Measurements from ENCODE around the gene PIGB. TPM values are rescaled to one million over a fixed set of nuclear protein-coding genes. Genes with fewer than 3 reads are reported as not detected.

Gene PIGB
- total RNA-seq, 1 experiment from 2014 or later, result 5.2 TPM

DNA sequence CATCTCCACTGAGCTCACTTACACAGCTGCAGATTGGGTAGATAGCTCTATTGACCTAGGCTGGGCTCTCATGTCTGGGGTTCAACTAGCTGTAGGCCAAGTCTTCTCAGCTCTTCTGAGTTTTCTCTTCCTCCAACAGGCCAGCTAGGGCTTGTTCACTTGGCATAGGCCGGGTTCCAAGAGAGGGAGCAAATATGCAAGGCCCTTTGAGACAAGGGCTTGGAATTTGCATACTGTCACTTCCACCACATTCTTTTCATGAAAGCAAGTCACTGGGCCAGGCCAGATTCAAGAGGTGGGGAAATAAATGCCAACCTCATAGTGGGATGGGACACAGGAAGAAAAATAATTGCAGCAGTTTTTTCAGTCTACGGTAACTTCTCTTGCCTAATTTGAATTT, 25.2 kb downstream of the PIGB start:
- Mint-ChIP-seq H3K9me3 (no peaks in the 10 kb centered on the region), H3K4me1 (peaks cover 32% of the 10 kb centered on the region), H3K27ac (peak overlapping the region; percentile 44), H3K4me3 (no peak overlapping the region), H3K36me3 (no peaks in the 10 kb centered on the region), H3K27me3 (ENCODE audit: low read depth) (no peaks in the 10 kb centered on the region)
- no peak for TF ChIP-seq CREB1 (CRISPR knock-in tag; IDR thresholded peaks at IDR 0.05)
- TF ChIP-seq ZNF138 (CRISPR knock-in tag; conservative IDR thresholded peaks at IDR 0.05), result no peak
- TF ChIP-seq, protein P1, sequence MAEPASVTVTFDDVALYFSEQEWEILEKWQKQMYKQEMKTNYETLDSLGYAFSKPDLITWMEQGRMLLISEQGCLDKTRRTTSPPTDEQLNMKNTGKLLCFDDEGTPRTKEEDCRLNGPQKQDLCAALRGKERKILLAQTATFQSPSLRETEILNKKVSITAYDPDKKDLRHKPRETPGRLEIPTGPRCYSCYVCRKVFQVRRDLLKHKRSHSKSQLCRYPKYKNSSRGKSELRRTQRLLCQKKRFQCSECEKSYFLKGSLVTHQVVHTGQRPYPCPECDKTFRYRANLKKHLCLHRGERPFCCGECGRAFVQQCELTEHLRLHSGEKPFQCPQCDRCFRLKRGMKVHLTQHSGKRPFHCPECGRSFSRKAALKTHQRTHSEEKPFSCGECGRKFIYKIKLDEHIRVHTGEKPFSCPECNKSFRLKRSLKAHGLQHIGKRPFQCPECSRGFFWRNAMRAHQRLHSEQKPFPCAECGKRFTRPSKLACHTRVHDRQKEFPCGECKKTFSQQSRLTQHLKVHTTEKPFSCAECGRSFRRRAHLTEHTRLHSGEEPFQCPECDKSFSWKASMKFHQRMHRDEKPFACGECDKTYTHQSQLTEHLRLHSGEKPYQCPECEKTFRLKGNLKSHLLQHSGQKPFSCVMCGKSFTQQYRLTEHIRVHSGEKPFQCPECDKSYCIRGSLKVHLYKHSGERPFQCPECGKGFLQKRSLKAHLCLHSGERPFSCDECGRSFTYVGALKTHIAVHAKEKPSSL (CRISPR knock-in tag; conservative IDR thresholded peaks at IDR 0.05), result no peak
- TF ChIP-seq NR1H2 (CRISPR knock-in tag; IDR thresholded peaks at IDR 0.05), result no peak
- ChIA-PET CTCF (interaction anchor here (0.7 to 1.3 kb wide), 2 partner anchors 64 to 96 kb away, joined by 3 read pairs; partner anchors contain the start of genes CCPG1 and PIERCE2), POLR2A (interaction anchor here (0.6 to 0.9 kb wide), 2 partner anchors 25 to 51 kb away, joined by 3 read pairs; partner anchors contain the start of genes PIGB and PIGBOS1)
- DNase-seq (ENCODE audit: low spot score) (peak; percentile 33), ATAC-seq (peak; percentile 91)

DNA sequence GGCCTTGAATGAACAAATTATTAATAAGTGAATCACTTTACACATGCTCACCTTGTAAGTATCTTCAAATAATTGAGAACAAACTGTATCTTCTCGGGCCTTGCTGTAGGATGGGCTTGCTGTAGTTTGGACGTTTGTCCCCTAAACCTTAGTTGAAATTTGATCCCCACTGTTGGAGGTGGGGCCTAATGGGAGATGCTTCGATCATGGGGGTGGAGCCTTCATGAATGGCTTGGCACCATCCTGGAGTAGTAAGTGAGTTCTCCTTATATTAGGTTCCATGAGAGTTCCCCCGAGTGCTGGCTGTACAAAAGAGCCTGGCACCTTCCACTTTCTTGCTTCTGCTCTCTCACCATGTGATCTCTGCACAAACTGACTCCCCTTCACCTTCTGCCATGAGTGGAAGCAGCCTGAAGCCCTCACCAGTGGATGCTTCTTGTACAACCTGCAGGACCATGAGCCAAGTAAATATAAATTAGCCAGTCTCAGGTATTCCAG, 29.3 kb downstream of the PIGB start:
- Mint-ChIP-seq H3K4me1 (peaks cover 39% of the 10 kb centered on the region), H3K36me3 (no peaks in the 10 kb centered on the region), H3K4me3 (no peak overlapping the region), H3K27ac (peak overlapping the region; percentile 43), H3K9me3 (no peaks in the 10 kb centered on the region), H3K27me3 (ENCODE audit: low read depth) (no peaks in the 10 kb centered on the region)
- ChIA-PET POLR2A (no interaction called here), CTCF (interaction anchor here (1.4 kb wide), 1 partner anchor 87 kb away, joined by 3 read pairs; no protein-coding TSS in a partner anchor)
- peak; percentile 41 for DNase-seq (ENCODE audit: low spot score)
- peak; percentile 78 for ATAC-seq
- TF ChIP-seq KAT7 (CRISPR knock-in tag; IDR thresholded peaks at IDR 0.05; ENCODE audit: borderline replicate concordance), result no peak
- TF ChIP-seq EMX1 (CRISPR knock-in tag; IDR thresholded peaks at IDR 0.05), result no peak
- TF ChIP-seq ESRRA (CRISPR knock-in tag; IDR thresholded peaks at IDR 0.05; ENCODE audit: borderline replicate concordance), result no peak
- TF ChIP-seq, protein P2, sequence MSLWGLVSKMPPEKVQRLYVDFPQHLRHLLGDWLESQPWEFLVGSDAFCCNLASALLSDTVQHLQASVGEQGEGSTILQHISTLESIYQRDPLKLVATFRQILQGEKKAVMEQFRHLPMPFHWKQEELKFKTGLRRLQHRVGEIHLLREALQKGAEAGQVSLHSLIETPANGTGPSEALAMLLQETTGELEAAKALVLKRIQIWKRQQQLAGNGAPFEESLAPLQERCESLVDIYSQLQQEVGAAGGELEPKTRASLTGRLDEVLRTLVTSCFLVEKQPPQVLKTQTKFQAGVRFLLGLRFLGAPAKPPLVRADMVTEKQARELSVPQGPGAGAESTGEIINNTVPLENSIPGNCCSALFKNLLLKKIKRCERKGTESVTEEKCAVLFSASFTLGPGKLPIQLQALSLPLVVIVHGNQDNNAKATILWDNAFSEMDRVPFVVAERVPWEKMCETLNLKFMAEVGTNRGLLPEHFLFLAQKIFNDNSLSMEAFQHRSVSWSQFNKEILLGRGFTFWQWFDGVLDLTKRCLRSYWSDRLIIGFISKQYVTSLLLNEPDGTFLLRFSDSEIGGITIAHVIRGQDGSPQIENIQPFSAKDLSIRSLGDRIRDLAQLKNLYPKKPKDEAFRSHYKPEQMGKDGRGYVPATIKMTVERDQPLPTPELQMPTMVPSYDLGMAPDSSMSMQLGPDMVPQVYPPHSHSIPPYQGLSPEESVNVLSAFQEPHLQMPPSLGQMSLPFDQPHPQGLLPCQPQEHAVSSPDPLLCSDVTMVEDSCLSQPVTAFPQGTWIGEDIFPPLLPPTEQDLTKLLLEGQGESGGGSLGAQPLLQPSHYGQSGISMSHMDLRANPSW (CRISPR knock-in tag; conservative IDR thresholded peaks at IDR 0.05; ENCODE audit: low read depth), result no peak
- TF ChIP-seq, protein P3, sequence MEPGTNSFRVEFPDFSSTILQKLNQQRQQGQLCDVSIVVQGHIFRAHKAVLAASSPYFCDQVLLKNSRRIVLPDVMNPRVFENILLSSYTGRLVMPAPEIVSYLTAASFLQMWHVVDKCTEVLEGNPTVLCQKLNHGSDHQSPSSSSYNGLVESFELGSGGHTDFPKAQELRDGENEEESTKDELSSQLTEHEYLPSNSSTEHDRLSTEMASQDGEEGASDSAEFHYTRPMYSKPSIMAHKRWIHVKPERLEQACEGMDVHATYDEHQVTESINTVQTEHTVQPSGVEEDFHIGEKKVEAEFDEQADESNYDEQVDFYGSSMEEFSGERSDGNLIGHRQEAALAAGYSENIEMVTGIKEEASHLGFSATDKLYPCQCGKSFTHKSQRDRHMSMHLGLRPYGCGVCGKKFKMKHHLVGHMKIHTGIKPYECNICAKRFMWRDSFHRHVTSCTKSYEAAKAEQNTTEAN (CRISPR knock-in tag; IDR thresholded peaks at IDR 0.05), result no peak
- TF ChIP-seq, protein P4, sequence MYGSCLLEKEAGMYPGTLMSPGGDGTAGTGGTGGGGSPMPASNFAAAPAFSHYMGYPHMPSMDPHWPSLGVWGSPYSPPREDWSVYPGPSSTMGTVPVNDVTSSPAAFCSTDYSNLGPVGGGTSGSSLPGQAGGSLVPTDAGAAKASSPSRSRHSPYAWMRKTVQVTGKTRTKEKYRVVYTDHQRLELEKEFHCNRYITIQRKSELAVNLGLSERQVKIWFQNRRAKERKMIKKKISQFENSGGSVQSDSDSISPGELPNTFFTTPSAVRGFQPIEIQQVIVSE (CRISPR knock-in tag; IDR thresholded peaks at IDR 0.05; ENCODE audit: borderline replicate concordance), result no peak
- TF ChIP-seq ZNF121 (CRISPR knock-in tag; IDR thresholded peaks at IDR 0.05), result no peak
- TF ChIP-seq, protein P5, sequence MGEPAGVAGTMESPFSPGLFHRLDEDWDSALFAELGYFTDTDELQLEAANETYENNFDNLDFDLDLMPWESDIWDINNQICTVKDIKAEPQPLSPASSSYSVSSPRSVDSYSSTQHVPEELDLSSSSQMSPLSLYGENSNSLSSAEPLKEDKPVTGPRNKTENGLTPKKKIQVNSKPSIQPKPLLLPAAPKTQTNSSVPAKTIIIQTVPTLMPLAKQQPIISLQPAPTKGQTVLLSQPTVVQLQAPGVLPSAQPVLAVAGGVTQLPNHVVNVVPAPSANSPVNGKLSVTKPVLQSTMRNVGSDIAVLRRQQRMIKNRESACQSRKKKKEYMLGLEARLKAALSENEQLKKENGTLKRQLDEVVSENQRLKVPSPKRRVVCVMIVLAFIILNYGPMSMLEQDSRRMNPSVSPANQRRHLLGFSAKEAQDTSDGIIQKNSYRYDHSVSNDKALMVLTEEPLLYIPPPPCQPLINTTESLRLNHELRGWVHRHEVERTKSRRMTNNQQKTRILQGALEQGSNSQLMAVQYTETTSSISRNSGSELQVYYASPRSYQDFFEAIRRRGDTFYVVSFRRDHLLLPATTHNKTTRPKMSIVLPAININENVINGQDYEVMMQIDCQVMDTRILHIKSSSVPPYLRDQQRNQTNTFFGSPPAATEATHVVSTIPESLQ (CRISPR knock-in tag; IDR thresholded peaks at IDR 0.05), result no peak
- TF ChIP-seq ZNF671 (CRISPR knock-in tag; IDR thresholded peaks at IDR 0.05), result no peak
- TF ChIP-seq, protein P6, sequence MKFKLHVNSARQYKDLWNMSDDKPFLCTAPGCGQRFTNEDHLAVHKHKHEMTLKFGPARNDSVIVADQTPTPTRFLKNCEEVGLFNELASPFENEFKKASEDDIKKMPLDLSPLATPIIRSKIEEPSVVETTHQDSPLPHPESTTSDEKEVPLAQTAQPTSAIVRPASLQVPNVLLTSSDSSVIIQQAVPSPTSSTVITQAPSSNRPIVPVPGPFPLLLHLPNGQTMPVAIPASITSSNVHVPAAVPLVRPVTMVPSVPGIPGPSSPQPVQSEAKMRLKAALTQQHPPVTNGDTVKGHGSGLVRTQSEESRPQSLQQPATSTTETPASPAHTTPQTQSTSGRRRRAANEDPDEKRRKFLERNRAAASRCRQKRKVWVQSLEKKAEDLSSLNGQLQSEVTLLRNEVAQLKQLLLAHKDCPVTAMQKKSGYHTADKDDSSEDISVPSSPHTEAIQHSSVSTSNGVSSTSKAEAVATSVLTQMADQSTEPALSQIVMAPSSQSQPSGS (CRISPR knock-in tag; IDR thresholded peaks at IDR 0.05; ENCODE audit: borderline replicate concordance, low read depth), result no peak
- no peak for TF ChIP-seq RELA (CRISPR knock-in tag; IDR thresholded peaks at IDR 0.05; ENCODE audit: borderline replicate concordance)
- TF ChIP-seq JAZF1 (CRISPR knock-in tag; IDR thresholded peaks at IDR 0.05), result no peak
- TF ChIP-seq, protein P7, sequence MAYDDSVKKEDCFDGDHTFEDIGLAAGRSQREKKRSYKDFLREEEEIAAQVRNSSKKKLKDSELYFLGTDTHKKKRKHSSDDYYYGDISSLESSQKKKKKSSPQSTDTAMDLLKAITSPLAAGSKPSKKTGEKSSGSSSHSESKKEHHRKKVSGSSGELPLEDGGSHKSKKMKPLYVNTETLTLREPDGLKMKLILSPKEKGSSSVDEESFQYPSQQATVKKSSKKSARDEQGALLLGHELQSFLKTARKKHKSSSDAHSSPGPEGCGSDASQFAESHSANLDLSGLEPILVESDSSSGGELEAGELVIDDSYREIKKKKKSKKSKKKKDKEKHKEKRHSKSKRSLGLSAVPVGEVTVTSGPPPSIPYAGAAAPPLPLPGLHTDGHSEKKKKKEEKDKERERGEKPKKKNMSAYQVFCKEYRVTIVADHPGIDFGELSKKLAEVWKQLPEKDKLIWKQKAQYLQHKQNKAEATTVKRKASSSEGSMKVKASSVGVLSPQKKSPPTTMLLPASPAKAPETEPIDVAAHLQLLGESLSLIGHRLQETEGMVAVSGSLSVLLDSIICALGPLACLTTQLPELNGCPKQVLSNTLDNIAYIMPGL (CRISPR knock-in tag; IDR thresholded peaks at IDR 0.05), result no peak

All from WTC11 (cell line).